Skeletal muscle tissue (tissue), 2 donors: ENCODE measurements around the gene EIF4G3. TPM values are rescaled to one million over a fixed set of nuclear protein-coding genes. Genes with fewer than 3 reads are reported as not detected.

Source experiments
- small RNA-seq: library from RNA; depleted of rRNA; stranded (forward); fragments of <200 nt; gene quantifications from one replicate; pipeline ENCODE3, GENCODE V24; 2014
- total RNA-seq: library from RNA; depleted of rRNA; stranded (reverse); fragments of >200 nt; gene quantifications from one replicate; pipeline ENCODE4 v1.2.3, GENCODE V29; 2014

EIF4G3 gene
- total RNA-seq, 1 donor from 2014 or later = 23.5 TPM

Small RNAs within 50 kb of the gene (small RNA-seq; reads per million reads assigned to genes)
- gene AL627311.1 (not detected), gene MIR1256 (not detected), gene RNU7-200P (not detected)

Other genes with a start within 250 kb of the EIF4G3 start
- 25.6 TPM for gene ECE1, start 113.6 kb upstream of the EIF4G3 start, total RNA-seq